GM21528 (cell line): ENCODE results near the gene CYB5B.
A peak's percentile ranks its signal among the peaks of the same experiment; 100 is the strongest.
"Not testable (repeated sequence)": the region's sequence is repeated elsewhere in the genome, so short reads cannot be mapped to it uniquely, and the experiment has no call there.

ENCODE experiments used
- ATAC-seq: cut with Tn5 transposase; IDR thresholded peaks from one replicate; pipeline ENCODE4 v1.9.1; 2021; ENCODE audit warnings: mild to moderate bottlenecking, moderate library complexity; ENCODE audit not compliant: unreplicated experiment, low FRiP score

CYB5B gene

GRCh38 chr16:69441030-69441429 lies 16.6 kb downstream of the CYB5B start:
- not testable (repeated sequence) for ATAC-seq

- no peak for ATAC-seq
Measured at GRCh38 chr16:69443927-69444631, 19.7 kb downstream of the CYB5B start.

DNA sequence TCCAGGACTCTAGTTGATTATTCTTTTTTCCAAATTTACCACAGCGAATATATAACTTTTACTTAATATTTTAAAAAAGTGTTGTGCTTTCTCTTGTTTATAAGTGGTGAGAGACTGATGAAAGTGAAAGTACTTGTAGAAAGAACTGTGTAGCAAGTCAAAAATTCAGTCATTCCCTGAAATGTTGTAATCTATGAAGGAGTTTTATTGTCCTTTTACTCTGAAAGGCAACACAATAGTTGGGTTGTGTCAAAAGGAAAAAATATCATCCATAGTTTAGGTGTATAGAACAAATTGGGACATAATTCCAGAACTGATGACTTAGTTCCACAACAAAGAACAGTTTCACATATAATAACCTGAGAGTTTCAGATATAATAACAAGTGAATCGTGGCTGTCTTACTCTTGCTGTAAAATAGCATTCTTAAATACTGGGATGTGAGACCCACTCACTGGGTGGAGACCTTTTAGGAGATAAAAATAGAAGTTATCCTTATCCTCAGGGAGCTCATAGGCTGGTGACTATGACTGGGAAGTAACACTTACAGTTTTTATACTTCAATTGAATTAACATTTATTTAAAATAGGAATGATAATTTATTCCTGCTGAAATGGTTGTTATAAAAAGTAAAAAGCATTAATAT lies 20.6 kb downstream of the CYB5B start:
- ATAC-seq: no peak

- ATAC-seq: no peak
Measured at GRCh38 chr16:69448470-69449193, 24.2 kb downstream of the CYB5B start.

- ATAC-seq: no peak
Measured at GRCh38 chr16:69451166-69451565, 26.7 kb downstream of the CYB5B start.

DNA sequence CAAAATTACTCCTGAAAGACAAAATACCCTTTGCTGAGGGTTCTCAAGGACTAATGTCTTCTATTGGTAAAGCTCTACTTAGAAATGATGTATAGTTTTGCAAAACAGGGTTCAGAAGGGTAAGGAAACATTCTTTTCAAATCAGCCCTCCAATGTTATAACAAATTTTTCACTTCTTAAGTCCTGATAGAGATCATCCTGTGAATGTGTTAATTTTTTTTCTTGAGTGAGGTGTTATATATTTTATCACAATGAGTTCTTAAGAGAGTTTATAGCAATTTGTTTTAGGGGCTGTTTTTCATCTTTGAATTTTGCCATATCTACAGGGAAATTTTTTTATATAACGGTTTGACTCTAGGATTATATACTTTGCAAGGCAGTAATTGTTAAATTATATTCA lies 29.5 kb downstream of the CYB5B start:
- ATAC-seq: no peak

DNA sequence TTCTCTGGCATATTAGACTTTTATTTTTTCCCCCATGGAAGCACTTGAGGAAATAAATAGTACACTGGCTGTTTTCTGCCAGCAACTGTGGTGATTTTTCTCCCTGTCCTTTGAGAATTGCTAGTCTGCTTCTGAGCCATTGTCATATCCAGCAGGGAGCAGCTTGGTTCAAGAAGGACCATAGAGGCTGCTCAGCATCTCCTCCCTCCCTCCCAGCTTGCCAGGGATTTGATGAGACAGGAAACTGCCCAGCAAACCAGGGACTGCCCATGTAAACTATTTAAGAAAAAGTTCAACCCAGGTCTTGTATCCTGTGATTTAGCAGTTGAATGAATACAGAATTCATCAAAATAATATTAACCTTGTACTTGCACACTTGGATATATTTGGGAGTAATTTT lies 39.5 kb downstream of the CYB5B start:
- ATAC-seq: no peak

DNA sequence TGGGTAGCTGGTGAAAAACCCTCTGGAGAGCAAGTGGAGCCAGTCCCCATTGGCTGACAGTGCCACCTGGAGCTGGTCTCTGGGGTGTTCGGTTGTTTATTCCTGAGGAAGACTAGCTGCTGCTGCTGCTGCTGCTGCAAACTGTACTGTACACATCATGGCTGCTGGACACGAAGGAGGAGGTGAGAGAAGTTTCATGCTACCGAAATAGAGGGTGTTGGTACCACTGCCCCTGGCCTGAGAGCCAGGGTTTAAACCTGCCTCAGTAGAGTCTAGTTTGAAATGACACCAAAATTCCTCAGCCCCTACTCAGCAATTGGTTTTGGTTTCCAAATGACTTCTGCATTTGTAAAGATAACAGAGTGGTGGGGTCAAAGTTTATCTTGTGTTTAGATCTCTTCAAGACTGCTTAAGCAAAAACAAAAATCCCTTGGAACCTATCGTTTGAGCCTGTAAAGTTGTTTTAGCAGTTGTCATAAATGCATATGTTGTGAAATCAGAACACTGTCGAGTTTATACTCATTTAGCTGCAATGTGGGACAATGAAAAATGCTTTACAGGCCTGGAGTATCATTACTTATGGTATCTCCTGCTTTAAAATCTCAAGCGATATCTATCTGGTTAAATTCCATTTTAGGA lies 40.8 kb downstream of the CYB5B start:
- ATAC-seq: no peak

DNA sequence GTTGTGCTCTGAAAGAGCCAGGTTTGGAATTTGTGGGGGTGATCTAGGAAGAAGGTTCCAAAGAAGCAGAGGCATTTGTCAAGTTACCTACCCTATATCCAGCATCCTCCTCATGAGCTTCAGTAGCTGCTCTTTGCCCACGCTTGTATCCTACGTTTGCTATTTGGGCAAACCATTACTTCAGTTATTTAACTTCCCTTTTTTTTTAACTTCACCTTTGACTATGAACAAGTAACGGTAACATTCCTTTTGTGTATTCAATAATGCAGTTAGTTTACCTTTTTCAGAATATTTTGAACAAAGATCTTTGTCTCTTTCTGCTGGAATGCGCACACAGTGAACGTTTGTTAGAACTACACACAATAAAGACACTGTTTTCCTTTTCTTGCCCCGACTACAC lies 41.5 kb downstream of the CYB5B start:
- no peak for ATAC-seq

DNA sequence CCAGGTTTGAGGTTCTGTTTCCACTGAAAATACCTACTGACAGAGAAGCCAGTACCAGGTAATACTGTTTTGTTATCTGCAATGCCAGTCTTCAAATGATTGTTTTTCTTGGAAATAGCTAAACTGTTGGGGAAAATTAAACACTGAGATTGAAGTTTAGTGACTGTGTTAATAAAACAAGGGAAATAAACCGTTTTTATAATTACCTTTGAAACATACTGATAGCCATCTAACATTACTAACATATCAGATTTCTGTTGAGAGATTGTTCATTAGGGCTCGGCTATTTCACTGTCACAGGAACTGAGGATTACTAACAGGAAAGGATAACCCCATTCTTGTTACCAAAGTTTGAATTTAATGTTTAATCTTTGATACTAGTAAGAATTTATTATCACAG lies 42.1 kb downstream of the CYB5B start:
- no peak for ATAC-seq

- ATAC-seq: no peak
Measured at GRCh38 chr16:69467080-69467479, 42.7 kb downstream of the CYB5B start.

DNA sequence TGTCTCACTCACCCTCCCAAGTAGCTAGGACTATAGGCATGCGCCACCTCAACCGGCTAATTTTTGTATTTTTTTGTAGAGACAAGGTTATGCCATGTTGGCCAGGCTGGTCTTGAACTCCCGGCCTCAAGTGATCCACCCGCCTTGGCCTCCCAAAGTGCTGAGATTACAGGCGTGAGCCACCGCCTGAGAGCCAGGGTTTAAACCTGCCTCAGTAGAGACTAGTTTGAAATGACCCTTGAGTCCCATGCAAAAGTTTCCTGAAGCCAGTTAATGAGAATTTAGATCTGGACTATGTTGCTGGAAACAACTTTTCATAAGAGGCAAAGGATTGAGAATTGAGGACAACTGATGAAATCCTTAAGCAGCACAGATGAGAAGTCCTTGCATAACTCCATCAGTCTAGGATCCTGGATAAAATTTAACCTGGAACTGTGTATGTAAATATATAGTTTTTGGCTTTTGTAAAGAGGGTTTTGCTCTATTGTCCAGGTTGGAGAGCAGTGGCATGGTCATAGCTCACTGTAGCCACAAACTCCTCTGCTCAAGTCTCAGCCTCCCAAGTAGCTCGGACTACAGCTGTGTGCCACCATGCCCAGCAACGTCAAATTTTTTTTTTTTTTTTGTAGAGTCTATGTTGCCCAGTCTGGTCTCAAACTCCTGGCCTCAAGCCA lies 43.2 kb downstream of the CYB5B start:
- no peak for ATAC-seq

GRCh38 chr16:69469807-69470561 lies 45.6 kb downstream of the CYB5B start:
- ATAC-seq: peak; percentile 64

DNA sequence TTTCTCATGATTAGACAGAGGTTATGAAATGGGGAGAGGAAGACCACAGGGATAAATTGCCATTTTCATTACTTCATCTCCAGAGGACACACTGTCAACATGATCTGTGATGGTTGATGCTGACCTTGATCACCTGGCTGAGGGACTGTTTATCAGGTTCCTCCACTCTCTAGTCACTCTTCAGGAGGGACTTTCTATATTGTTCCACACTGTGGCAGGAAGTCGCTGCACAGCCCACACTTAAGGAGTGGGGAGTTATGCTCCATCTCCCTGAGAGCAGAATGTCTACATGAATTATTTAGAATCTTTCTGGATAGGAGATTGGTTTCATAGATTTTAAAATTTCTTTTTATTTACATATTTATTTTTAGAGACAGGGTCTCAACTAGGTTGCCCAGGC lies 46.7 kb downstream of the CYB5B start:
- no peak for ATAC-seq

- no peak for ATAC-seq
Measured at GRCh38 chr16:69474408-69474807, 50.0 kb downstream of the CYB5B start.

GRCh38 chr16:69476920-69477443 lies 52.6 kb downstream of the CYB5B start:
- no peak for ATAC-seq

DNA sequence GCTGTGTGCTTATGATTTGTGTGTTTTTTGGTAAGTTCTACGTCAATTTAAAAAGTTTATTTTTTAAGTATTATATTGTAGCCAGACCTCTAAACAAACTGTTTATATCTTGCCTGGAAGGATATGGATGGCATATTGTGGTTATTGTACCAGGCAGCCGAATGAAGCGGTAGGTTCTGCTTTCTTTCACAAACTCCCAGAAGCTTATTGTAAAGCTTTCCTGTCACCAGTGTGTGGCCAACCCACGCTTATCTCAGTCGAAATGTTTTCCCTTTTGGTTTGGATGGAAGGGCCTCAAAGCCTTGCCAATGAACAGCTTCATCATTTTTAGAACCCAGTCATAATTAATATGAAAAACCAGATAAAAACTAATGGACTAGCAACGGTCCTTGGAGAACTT lies 53.1 kb downstream of the CYB5B start:
- ATAC-seq: no peak

- ATAC-seq: no peak
Measured at GRCh38 chr16:69478685-69479084, 54.3 kb downstream of the CYB5B start.

GRCh38 chr16:69479775-69480174 lies 55.4 kb downstream of the CYB5B start:
- ATAC-seq: no peak

GRCh38 chr16:69481901-69482341 lies 57.5 kb downstream of the CYB5B start:
- no peak for ATAC-seq
